ENCODE measurements around the gene LAMTOR5.

GRCh38 chr1:110452330-110452729 is 44.8 kb upstream of the LAMTOR5 start:
- no peak for TF ChIP-seq SIN3A (IDR thresholded peaks at IDR 0.05; ENCODE audit: borderline replicate concordance, low read depth, low read length)
- no peak for TF ChIP-seq REST (IDR thresholded peaks at IDR 0.05; ENCODE audit: low read depth, low read length)
- no peak for TF ChIP-seq CTCF (IDR thresholded peaks at IDR 0.05)
- no peak for TF ChIP-seq EP300 (IDR thresholded peaks at IDR 0.05; ENCODE audit: borderline replicate concordance in 1 of 2, low read depth in 1 of 2, low read length in 1 of 2)
